ENCODE results near the gene ATF3.

Gene ATF3

DNA sequence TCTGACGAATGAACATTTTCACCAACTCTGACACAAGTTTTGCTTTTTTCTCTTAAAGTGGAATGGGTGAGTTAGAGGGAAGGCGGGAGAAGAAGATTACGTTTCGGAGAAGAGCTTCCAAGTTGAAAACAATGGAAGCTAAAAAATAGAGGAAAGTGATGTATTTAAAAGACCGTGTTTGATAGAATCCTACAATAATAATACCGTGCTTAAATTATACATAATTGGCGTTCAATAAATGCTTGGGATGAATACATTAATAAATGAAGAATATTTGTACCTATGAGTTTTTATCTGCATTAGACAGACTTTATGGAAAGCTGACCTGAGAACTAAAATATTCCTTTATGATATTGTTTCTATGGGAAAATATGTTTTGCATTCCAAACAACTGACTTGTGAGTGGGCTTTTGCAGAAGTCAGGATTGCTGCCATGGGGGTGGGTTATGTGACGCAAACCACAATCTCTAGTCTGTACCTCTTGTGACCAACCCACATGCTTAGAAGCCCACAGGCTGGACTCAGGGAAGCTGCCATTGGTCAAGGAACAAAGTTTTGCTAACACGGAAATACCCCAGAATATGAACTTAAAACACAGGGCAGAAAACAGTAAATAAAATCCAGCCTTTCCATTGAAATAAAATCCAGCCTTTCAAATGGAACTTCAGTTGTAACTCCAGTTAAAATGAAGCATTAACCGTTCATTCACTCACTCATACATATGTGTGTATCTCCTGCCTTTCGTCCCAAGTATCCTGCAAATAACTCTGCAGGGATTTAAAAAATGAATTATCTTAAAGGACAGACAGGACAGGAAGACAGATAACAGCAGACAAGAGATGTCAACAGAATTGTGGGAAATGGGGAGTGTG, 21.3 kb upstream of the ATF3 start:
- no peak for DNase-seq

DNA sequence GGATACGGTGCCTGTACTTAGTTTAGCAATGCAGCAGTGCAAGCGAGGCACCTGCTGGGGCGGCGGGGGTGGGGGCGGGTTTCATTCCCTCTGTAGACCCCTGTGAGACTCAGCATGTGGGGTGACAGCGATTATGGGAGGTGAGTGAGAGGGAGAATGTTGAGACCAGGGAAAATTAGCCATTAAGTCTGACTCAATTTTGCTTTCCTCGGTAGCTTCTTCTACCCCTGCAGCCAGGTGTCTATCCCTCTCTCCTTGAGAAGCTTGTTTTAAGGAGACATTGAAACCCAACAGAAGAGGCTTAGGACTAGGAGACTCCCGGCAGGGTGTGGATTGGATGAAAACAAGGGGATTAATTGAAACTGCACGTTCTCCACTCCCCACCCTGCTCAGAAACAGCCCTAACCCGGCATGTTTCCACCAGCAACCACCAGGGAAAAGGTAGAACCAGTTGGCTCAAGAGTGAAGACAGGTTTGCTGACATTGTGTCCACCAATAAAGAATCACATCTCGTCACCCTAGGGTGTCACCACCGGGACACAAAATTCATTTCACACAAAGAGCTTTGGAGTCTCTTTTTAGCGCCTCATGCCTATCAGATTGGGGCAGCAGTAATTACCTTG, 20.6 kb upstream of the ATF3 start:
- DNase-seq, result no peak

DNA sequence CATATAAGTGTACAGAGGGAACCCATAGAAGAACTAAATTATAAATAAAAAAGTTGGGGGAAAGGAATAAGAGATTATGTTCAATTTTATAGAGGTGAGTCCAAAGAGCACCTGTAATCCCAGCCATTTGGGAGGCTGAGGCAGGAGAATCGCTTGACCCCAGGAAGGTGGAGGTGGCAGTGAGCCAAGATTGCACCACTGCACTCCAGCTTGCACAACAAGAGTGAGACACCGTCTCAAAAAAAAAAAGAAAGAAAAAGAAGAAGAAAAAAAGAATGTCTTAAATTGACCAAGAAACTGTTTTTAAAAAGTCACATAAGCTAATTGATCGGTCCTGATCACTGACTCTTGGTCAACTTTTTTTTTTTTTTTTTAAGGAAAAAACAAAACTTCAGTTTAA, 19.1 kb upstream of the ATF3 start:
- DNase-seq, result no peak

DNA sequence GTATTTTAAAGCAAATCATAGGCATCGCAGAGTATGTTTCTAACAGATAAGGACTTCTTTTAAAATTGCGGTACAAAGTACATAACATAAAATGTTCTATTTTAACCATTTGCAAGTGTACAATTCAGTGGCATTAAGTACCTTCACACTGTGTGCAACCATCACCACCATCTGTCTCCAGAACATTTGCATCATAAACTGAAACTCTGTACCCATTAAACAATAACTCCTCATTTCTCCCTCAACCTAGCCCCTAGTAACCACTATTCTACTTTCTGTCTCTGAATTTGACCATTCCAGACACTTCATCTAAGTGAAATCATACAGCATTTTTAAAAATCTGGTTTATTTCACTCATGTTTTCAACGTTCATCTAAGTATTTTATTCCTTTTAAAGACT, 16.6 kb upstream of the ATF3 start:
- DNase-seq, result no peak

DNA sequence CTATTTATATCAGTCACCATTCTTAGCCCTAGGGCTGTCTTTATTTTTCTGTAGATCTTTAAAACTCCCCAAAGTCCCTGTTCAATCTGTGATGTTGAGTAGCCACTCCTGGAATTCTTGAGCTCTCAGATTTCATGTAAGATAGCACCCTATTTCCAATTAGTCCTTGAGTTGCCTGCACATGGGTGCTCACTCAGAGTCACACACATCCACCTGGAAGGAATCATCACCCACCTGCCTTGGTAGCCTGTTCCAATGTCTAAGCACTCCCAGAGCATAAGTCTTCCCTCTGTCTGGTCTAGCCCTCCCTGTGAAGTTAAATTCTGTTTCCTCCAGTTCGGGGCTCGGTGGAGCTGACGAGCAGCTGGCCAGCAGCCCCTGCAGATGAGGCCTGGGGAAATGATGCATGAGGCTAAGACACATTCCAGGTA, 14.7 kb upstream of the ATF3 start:
- no peak for DNase-seq

DNA sequence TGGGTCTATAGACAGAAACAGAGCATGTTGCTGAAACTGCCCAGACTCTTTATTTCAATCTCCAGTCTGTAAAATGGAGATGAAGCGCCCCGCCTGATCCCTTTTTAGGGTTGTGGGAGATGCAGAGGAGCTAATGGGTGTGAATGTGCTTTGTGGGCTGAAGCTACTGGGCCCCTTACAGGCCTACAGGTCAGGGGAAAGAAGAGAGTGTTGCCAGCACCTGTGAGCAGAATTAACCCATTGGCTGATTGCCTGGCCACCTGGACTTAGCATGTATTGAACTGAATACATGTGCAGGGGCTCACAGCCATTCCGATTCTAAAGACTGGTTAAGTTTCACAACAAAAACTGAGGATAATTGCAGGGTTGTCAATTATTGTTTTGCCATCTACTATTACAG, 13.9 kb upstream of the ATF3 start:
- DNase-seq, result no peak

DNA sequence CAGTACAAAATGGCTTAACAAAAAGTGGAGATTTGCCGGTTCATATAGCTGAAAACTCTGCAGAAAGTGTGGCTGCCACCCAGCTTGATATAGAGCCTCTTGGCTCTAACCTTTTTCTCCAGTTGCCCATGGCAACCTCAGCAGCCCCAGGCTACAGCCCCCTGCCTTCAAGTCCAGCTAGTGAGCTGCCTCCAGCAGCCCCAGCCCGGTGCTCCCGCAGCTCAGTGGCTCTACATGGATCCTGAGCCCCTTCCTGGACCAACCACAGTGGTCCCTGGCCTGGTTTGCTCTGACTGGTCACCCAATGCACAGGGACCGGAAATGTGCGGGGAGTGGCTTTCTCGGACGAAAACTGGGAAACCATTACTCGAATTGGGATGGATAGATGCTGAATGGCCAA, 13.3 kb upstream of the ATF3 start:
- DNase-seq, result no peak

DNA sequence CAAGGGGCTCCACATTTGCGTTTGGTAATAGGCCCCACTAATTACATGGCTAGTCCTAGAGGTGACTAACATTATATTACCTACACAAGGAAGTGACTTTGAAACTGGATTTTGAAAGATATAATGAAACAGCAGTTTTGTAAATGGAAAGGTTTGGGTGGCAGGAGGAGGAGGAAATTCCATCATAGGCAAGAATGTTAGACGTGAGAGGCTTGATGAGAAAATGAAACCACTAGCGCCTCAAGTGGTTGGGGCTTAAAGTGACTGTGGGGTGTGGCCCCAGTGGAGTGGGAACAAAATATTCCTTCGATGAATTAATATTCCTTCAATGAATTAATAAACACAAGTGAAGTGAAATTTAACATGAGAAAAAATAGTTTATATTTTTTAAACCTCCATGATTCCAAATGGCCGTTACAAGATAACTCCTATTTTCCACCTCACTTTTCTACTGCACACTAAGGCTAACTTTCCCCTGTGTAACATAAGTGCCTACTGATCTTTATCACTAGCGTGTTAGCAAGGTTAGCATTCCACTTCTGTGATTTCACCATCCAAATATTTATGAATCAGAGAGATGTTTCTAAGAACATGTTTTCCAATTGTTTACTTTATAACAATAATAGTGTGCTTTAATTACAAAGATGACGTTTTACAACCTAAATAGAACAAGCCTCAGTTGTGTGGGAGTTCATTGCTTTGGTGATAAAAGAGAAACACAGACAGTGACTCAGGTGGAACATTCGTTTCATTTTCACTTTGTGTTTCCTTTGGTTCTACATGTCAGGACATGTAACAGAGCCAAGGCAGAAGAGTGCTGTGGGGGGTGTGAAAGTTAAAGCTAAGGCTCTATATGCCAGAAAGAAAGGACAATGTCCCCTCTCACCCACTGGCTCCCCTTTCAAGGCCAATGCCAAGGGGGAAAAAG, 12.5 kb upstream of the ATF3 start:
- no peak for DNase-seq

DNA sequence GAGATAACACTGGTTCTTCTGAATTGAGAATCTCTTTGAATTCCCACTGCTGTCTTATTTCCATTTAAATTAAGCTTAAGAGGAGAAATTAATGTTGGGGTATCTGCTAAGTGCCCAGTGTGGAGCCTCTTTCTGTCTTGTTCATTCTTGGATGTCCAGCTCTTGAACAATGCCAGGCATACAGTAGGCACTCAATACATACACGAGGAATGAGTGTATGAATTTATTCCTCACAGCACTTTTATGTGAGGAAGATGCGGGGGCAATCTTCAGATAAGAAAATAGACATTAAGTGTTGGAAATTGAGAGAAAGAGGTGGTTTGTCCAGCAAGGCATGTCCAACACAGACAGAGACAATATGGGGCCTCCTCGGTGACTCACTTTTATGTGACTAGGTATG, 11.8 kb upstream of the ATF3 start:
- DNase-seq, result no peak

DNA sequence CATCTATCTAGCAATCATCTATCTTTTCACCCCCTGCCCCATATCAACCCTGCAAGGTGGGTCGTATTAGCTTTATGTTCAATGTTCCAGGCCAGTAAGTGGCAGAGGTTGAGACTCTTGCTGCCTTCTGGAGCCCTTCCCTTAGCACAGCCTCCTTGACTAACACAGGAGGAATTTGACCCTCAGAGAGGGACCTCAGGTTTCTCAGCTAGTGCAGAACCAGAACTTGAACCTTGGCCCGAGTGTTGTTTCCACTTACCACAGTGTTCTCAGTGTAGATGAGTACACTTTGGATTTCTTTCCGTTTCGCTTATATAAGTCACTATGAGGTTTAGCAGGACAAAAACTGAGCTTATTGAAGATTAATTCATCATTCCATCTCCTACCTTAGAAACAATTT, 11.1 kb upstream of the ATF3 start:
- DNase-seq, result no peak

DNA sequence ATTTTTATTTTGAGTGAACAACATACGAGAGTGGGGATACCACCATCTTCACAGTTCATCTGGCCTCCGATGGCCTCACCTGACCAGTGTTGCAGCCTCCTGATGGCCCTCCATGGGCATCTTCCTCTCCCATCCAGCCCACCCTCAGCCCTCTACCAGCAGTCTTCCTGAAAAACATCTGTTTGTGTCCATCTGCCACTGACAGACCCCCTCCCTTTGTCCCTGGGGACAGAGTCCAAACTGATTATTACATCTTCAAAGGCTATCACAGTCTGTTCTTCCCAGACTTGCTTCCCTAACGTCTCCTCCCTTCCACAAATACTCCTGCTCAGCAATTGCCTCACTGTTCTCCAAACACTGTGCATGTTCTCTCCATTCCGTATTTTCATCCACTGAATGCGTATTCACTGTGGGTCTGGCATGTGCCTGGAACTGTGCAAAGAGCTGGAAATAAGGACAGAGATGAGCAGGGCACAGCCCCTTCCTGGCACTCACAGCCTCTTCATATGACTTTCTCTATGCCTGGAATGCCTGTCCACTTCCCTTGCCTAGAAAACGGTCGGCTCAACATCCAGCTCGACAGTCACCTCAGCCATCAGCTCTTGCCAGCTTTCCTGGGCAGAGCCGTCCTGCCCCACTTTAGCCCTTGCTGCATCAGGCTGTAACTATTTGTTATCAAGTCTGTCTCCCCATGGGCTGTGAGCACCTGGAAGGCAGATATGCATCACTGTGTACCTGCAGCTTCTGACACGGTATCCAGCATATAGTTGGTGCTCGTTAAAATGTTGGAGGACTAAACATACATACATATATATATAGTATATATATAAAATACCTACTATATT, 8.3 kb upstream of the ATF3 start:
- no peak for DNase-seq

DNA sequence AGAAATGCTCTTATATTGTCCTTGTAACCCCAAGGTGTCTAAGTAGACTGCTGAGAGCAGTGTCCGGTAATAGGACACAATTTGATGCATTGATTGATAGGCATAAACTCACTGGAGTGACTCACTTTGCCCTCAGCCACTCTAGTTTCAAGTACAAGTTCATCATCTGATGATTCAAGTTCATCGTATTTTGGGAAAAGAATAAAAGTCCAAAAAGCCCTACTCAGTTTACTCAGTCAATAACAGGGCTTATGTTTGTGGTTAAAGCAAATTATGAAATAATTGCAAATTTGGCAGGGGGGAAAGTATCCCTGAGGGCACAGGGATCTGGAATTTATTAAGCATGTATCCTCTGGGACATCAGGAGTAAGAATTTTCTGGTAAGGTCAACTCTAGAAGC, 7.6 kb upstream of the ATF3 start:
- no peak for DNase-seq

DNA sequence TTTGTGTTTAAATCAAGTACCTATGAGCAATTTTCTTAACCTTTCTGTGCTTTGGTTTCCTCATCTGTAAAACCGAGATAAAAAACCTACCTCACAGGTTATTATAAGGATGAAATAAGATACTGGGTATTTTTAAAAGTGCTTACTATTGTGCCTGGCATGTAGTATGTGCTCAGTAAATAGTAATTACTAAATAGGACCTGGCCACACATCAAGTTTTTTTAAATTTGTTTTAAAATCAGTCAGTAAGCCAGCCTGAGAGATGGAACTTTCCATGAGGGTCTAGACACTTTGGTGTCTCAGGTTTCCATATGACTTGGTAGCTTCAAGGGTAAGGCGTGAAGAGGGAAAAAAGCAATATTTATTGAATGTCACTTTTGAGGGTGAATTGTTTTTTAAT, 7.0 kb upstream of the ATF3 start:
- no peak for DNase-seq

DNA sequence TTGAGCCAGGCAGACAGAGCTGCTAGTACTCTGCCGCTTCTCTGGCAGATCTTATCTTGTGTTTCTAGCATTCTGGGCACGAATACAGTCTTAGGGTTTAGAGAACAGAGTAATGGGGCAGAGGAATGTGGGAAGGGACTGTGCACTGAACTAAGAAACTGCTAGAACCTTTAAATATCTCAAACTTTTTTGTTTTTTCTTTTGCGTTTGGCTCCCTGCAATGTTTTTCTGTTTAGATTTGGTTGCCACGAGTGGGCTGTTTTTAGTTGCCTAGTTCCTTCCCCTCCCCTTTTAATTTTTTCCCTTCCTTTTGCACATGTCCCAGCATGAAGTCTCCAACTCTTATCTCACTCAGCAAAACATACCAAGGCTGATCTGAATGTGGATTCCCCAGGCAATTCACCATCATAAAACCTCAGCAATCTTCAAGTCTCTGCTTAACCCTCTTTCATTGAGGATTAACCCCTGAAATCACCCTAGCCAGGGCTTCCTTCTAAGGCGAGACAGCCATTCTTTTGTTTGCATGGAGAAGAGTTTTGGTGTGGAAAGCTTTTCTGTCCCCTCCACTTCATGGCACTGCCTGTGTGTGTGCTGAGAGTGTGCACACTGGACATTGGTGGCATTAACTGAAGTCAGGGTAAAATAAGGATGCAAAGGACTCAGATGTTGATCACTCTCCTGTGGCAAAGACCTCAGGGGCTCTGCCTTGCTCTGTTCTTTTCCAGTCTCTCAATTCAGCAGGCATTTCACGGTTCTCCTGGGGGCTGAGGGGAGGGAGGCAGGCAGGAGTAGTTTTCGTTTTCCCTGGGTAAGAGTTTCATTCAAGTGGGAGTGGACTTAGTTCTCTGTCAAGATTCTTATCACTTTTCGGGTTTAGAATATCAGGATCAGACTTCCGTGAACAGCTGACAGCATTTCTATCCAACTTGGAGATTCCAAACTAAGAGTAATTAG, 2.8 kb upstream of the ATF3 start:
- no peak for DNase-seq

DNA sequence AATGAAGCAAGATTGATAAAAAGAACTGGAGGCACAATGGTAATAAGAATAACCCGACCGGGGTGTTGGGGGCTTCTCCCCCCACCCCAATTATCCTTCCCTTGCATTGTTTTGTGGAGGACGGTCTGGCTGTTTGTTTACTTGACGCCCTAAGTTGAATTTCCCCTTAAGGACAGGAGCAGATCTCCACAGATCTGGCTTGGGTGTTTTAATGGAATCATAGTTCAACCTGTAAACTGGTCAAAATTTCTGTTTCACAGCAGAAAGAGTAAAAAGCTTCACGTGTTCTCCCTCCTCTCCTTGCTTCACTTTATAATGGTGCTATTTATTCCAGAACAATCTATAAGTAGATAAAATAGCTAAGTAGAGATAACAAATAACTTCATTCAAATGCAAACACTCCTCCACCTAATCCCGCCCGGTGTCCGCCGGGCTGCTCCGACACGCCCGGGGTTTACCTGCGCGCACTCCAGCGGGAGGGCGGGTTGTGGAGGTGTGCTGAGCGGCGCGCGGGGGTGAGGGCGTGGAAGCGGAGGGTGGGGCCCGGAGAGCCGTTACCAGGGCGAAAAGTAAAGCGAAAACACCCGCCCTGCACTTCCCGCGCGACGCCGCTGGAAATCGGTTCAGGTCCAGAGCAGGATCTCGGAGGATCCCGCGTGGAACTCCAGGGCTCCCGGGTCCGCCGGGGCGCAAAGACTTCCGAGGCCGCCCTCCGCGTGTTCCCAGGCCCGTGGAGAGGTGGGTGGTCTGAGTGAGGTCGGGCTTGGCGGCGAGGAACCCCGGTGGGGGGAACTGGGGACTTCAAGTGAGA, 2.0 kb upstream of the ATF3 start:
- DNase-seq, result peak; percentile 65

DNA sequence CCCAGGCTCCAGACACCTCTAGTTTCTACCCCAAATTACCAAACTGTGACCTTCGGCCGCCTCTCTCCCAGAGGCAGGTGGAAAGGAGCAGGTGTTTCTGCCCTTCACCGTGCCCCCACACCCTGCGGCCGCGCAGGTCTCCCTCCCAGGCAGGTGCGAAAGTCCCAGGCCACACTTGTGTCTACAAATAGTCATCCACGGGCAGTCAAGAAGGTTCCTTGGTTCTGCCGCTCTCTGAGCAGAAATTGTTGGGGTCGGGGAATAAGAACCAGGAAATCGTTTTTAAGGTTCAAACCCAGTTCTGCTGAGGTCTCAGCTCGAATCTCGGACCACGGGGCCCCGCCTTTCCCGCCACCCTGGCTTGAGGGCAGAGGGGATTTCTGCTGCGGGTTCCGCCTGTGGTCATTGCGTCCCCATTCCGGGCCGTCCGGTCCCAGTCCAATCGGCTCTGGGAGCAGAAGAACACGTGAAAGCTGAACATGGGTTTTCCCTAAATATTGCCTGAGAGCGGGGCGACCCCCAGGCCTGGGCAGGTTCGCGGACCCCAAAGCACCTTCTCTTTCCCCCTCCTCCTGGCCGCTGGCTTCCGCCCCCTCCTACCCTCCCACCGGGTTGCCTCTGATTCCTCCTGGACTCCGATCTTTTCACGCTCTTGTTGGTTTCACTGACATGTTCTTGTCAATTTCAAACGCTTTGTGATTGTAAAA, 1.2 kb upstream of the ATF3 start:
- peak; percentile 61 for DNase-seq

DNA sequence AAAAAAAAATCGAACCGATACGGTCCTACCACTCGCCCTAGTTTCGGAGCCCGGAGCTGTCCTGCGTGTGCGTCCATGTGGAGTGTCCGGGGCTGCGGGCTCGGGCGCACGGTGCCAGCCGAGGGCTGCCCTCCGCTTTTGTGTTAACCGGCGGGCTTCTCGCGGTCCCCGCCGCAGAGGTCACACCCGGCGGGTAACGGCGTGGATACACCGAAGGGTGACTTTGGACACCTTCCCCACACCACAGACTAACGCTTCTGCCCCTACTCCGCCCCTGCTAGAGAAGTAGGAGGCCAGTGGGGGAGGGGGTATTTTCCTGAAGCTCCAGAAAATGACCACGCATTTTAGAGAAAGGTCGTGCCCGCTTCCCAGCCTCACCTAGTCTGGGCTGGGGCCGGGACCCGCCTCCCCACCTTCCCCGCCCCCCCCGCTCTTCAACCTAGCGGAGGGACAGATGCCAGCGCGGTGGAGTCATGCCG, 609 bp upstream of the ATF3 start:
- DNase-seq, result peak; percentile 18

DNA sequence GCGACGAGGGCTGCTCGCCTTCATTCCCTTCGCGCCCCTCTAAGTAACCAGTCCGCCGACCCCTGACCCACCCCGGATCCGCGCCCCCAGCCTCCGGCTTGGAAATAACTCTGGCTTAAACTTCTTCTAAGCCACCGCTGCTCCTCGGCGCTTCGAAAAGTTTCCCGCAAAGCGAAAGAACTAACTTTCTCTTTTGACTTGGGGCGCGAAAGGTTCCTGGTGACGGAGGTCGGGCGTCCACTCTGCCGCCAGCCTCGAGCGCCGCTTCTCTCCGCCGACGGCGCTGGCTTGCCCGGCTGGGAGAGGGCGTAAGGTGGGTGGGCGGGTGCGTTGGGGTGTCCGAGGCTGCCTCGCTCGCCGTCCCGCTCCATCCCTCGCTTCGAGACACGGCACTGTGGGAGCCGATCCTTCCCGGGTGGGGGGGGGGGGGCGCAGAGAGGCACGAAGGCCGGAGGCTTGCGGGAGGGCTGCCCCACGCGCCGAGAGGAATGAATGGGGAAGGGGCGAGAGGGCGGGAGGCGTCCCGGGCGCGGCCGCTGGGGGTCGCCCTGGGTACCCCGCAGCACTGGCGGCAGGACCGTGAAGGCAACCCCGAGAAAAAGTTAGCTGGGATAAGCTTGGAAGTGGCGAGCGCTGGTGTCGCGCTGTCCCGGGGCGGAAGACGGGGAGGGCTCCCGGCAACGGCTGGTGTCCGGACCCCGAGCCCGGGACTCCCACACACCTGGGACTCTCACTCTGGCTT, 569 bp downstream of the ATF3 start:
- DNase-seq, result peak; percentile 44
